BLaER1 treated with 17β-estradiol and CSF1 and Interleukin-3, amounts not matched to agents 10 nM and 100 nM (cell line): ENCODE data around the gene AOPEP.

ENCODE experiments used
- H3K27ac ChIP-seq, 11 experiments: shearing (Covaris generic); formaldehyde crosslinking; 2 replicates each; pipeline ENCODE4 v1.8.1; 2022
- H3K27me3 ChIP-seq, 11 experiments: shearing (Covaris generic); formaldehyde crosslinking; 2 replicates each; pipeline ENCODE4 v1.8.1; 2022
- H3K36me3 ChIP-seq, 11 experiments: shearing (Covaris generic); formaldehyde crosslinking; 2 replicates each; pipeline ENCODE4 v1.8.1; 2022
- H3K4me1 ChIP-seq, 10 experiments: shearing (Covaris generic); formaldehyde crosslinking; 2 replicates each; pipeline ENCODE4 v1.8.1; 2022
- H3K4me2 ChIP-seq, 11 experiments: shearing (Covaris generic); formaldehyde crosslinking; 2 replicates each; pipeline ENCODE4 v1.8.1; 2022
- H3K4me3 ChIP-seq, 10 experiments: shearing (Covaris generic); formaldehyde crosslinking; 2 replicates each; pipeline ENCODE4 v1.8.1; 2022
- H3K9ac ChIP-seq, 11 experiments: shearing (Covaris generic); formaldehyde crosslinking; 2 replicates each; pipeline ENCODE4 v1.8.1; 2022
- H3K9me3 ChIP-seq, 11 experiments: shearing (Covaris generic); formaldehyde crosslinking; replicated peaks in 1 of 11; 2 replicates each; pipeline ENCODE4 v1.8.1; 2022
- H4K20me1 ChIP-seq, 11 experiments: shearing (Covaris generic); formaldehyde crosslinking; 2 replicates each; pipeline ENCODE4 v1.8.1; 2022
- Cebpa-rat ChIP-seq, 11 experiments: shearing (Covaris generic); IDR thresholded peaks; 2 replicates each; pipeline ENCODE4 v1.8.1; 2022

AOPEP gene

DNA sequence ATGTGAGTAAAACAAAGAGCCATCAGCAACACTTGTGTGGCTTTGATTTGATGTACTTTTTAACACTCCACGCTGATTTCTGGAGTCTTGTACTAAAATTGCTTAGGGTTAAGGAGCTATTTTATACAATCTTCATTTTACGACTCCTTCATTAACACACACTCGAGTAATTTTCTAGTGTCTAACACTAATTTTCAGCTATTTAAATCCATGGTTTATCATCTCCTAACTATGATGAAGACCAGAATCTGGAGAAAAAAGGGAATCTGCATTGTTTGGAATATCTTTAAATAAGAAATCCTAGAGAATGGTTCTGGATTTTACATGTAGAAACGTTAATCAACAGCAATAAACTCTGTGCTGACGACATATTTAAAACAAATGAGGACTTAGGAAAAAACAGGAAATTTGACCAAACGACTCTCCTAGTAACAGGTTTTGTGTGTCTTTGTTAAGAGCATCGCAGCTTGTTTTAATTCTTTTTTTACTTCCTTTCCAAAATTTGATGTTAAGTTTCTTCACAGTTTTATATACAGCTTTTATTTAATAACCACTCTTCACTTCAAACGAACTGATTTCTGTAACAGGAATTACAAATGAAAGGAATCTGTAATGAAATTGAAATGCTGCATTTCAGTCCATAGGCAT is 138.5 kb downstream of the AOPEP start:
- TF ChIP-seq Cebpa-rat (IDR thresholded peaks at IDR 0.05) = no peak
- Histone ChIP-seq H3K27me3 (no peaks in the 10 kb centered on the region), H3K4me3 (no peak overlapping the region), H3K4me2 (peak overlapping the region in 10 of 11 experiments; percentile 1 to 57 (median 26); a peak in 15 of 22 replicates), H3K9ac (0 out of 22 replicates have a peak overlapping the region, but pooled peaks of 1 of the 11 experiments have one; percentile 0), H3K36me3 (no peaks in the 10 kb centered on the region), H3K9me3 (peaks cover 0 to 2% (median 0%) of the 10 kb centered on the region in 11 experiments; a peak in 2 of 22 replicates), H3K4me1 (peaks cover 60 to 80% (median 75%) of the 10 kb centered on the region in 10 experiments), H4K20me1 (peaks cover 0 to 8% (median 0%) of the 10 kb centered on the region in 11 experiments; a peak in 1 of 22 replicates), H3K27ac (peak overlapping the region in 9 of 11 experiments; percentile 3 to 95 (median 20); a peak in 13 of 22 replicates)

DNA sequence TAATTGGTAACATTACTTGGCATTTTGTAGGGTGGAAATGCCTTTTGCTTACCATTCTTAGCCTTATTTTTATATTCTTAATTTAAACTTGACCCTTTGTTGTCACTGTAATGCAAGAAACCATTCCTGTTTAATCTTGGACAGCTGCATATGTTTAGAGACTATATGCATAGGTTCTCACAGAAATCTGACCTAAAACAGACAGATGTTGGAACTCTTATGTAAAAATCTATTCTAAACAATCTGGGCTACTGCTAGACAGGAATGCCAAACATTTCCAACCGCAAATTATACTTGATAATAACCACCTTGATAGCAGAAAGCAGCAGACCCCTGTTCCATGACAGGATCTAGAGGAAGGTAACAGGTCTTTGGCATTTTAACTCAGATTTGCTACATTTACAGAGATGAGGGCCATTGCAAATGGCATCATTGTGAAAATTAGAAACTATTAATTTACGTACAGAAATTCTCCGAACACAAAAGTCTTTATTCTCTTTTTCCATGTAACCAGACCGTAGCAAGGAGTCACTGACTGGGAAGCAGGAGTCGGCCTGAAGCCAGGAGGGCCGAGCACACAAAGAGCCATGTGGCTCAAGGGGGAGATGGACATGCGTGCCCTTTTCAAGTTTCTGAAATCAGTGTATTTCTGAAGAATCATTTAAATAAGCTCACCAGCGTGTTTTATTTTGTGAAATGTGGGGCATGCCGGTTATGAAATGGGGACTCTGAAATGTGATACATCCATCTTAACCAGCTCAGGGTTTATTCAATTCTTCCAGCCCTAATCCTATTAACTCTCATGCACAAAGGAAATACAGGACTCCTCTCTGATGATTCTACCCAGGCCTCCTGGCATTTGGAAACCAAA is 139.3 kb downstream of the AOPEP start:
- peaks cover 0 to 4% (median 0%) of the 10 kb centered on the region in 11 experiments; a peak in 1 of 22 replicates for H3K36me3 ChIP-seq
- H3K4me2 ChIP-seq = peak overlapping the region in 10 of 11 experiments; percentile 1 to 57 (median 26); a peak in 14 of 22 replicates
- peaks cover 56 to 75% (median 71%) of the 10 kb centered on the region in 10 experiments for H3K4me1 ChIP-seq
- TF ChIP-seq Cebpa-rat (IDR thresholded peaks at IDR 0.05) = no peak
- H3K4me3 ChIP-seq = no peak overlapping the region
- no peaks in the 10 kb centered on the region for H3K27me3 ChIP-seq
- H3K9ac ChIP-seq = 0 out of 22 replicates have a peak overlapping the region, but pooled peaks of 1 of the 11 experiments have one; percentile 0
- peaks cover 0 to 10% (median 5%) of the 10 kb centered on the region in 11 experiments; a peak in 11 of 22 replicates for H3K9me3 ChIP-seq
- H4K20me1 ChIP-seq = peaks cover 0 to 8% (median 0%) of the 10 kb centered on the region in 11 experiments; a peak in 1 of 22 replicates
- H3K27ac ChIP-seq = peak overlapping the region in 7 of 11 experiments; percentile 3 to 95 (median 34); a peak in 9 of 22 replicates

DNA sequence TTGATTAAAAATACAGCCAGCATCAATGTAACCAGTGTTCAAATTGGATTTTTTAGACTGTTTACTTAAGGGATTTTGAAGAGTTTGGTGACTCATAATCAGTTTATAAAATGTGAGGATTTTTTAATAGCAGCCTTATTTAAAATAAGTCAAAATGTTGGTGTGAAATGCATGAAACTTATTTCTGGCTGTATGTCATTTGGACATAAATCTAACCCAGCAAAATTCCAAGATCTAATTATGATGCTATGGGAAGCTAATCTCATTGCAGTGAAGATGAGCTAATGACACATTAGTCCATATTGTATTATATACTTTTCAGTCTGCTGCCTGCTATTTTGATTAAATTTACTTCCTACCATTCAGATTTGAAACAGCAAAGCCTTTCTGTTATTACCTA is 140.3 kb downstream of the AOPEP start:
- Histone ChIP-seq H3K4me1 (peaks cover 51 to 73% (median 66%) of the 10 kb centered on the region in 10 experiments), H3K4me3 (no peak overlapping the region)

DNA sequence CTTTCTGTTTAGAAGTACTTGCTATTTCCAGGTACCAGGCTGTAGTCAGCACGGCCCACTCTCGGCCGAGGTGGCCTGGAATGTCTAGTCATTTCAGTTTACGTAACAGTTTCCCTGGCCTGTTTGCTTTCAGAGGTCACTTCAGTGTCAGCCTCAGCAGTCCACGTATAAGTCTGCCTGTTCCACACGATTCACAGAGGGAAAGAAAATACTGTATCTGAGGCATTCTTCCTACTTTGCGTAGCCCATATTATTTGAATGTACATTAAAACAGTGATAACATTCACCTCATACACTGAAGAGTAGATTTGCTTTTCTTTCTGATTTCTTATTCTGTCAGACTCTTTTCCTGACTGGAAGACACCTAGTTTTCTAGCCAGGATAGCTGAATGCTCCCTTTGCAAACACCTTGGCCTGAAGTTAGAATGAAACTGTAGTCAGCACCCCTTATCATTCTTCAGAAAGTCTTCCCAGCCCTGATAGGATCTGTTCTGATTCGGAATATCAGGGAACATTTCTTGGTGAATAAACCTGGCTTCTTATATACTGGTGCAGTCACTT is 140.9 kb downstream of the AOPEP start:
- Histone ChIP-seq H3K27ac (peak overlapping the region in 6 of 11 experiments; percentile 4 to 18 (median 14); a peak in 5 of 22 replicates), H3K9ac (0 out of 22 replicates have a peak overlapping the region, but pooled peaks of 1 of the 11 experiments have one; percentile 1), H3K4me3 (no peak overlapping the region), H3K4me2 (peak overlapping the region; percentile 14 to 62 (median 48); a peak in 20 of 22 replicates), H4K20me1 (0 out of 22 replicates have a peak, but pooled peaks cover 0 to 1% (median 0%) of the 10 kb centered on the region in 11 experiments), H3K4me1 (peaks cover 45 to 73% (median 61%) of the 10 kb centered on the region in 10 experiments), H3K9me3 (peaks cover 0 to 25% (median 18%) of the 10 kb centered on the region in 11 experiments; a peak in 15 of 22 replicates), H3K27me3 (no peaks in the 10 kb centered on the region), H3K36me3 (peaks cover 0 to 6% (median 0%) of the 10 kb centered on the region in 11 experiments; a peak in 3 of 22 replicates)
- no peak for TF ChIP-seq Cebpa-rat (IDR thresholded peaks at IDR 0.05)

More for the DNA sequence above, 140.3 kb downstream of the AOPEP start:
- Histone ChIP-seq H3K36me3 (peaks cover 0 to 5% (median 0%) of the 10 kb centered on the region in 11 experiments; a peak in 3 of 22 replicates), H3K27me3 (no peaks in the 10 kb centered on the region), H4K20me1 (0 out of 22 replicates have a peak, but pooled peaks cover 0 to 4% (median 0%) of the 10 kb centered on the region in 11 experiments), H3K4me2 (peak overlapping the region in 5 of 11 experiments; percentile 14 to 62 (median 49); a peak in 8 of 22 replicates), H3K9me3 (peaks cover 0 to 19% (median 15%) of the 10 kb centered on the region in 11 experiments; a peak in 15 of 22 replicates), H3K27ac (0 out of 22 replicates have a peak overlapping the region, but pooled peaks of 1 of the 11 experiments have one; percentile 8), H3K9ac (no peak overlapping the region)
- TF ChIP-seq Cebpa-rat (IDR thresholded peaks at IDR 0.05) = no peak

DNA sequence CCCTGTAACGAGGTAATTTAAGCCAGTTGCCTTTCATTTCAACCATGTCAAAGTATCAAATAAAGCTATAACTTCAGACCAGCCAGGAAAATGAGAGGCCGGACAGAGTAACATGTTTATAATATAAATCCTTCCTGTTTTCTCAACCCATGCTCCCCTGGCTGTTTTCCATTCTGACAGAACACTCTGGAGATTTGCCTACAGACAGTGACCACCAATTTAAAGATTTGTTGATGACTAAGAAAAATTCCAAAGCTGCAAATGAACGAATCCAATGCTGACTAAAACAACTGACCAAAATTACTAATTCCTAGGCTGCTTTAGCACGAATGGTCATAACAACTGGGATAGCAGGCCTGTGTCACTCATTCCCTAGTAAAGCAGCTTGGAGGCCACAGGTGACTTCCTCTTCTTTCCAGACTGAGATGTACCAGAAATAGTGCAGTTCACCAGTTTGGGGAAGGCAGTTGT is 141.4 kb downstream of the AOPEP start:
- Histone ChIP-seq H4K20me1 (no peaks in the 10 kb centered on the region), H3K27me3 (no peaks in the 10 kb centered on the region), H3K4me1 (peaks cover 40 to 73% (median 59%) of the 10 kb centered on the region in 10 experiments), H3K9me3 (peaks cover 0 to 25% (median 18%) of the 10 kb centered on the region in 11 experiments; a peak in 15 of 22 replicates), H3K9ac (0 out of 22 replicates have a peak overlapping the region, but pooled peaks of 1 of the 11 experiments have one; percentile 1), H3K36me3 (peaks cover 0 to 6% (median 0%) of the 10 kb centered on the region in 11 experiments; a peak in 3 of 22 replicates), H3K4me2 (peak overlapping the region; percentile 14 to 62 (median 48); a peak in 21 of 22 replicates), H3K4me3 (no peak overlapping the region), H3K27ac (peak overlapping the region in 3 of 11 experiments; percentile 8 to 18 (median 14); a peak in 2 of 22 replicates)
- no peak for TF ChIP-seq Cebpa-rat (IDR thresholded peaks at IDR 0.05)

DNA sequence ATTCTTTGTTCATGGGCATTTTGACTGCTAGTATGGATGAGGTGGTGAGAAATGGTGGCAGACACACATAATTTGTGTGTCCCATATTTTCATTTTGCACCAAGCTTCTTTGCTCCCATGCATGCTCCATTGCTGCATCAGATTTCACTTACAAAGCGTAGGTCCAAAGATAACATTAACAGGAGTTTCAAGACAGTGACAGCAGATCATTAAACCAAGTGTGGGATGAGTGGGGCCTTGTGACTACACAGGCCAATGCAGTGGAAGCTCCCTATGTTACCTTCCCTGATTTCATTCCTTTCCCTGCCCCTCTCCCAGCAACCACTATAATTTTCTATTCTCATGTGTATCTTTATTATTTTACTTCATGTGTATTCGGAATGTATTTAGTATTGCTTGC is 142.0 kb downstream of the AOPEP start:
- H3K27ac ChIP-seq = no peak overlapping the region
- H3K9me3 ChIP-seq = peaks cover 0 to 25% (median 18%) of the 10 kb centered on the region in 11 experiments; a peak in 15 of 22 replicates
- H3K27me3 ChIP-seq = no peaks in the 10 kb centered on the region
- H3K9ac ChIP-seq = no peak overlapping the region
- H4K20me1 ChIP-seq = no peaks in the 10 kb centered on the region
- peaks cover 36 to 73% (median 56%) of the 10 kb centered on the region in 10 experiments for H3K4me1 ChIP-seq
- peak overlapping the region; percentile 14 to 62 (median 48); a peak in 16 of 22 replicates for H3K4me2 ChIP-seq
- TF ChIP-seq Cebpa-rat (IDR thresholded peaks at IDR 0.05) = no peak
- H3K4me3 ChIP-seq = no peak overlapping the region
- peaks cover 0 to 6% (median 0%) of the 10 kb centered on the region in 11 experiments; a peak in 3 of 22 replicates for H3K36me3 ChIP-seq

DNA sequence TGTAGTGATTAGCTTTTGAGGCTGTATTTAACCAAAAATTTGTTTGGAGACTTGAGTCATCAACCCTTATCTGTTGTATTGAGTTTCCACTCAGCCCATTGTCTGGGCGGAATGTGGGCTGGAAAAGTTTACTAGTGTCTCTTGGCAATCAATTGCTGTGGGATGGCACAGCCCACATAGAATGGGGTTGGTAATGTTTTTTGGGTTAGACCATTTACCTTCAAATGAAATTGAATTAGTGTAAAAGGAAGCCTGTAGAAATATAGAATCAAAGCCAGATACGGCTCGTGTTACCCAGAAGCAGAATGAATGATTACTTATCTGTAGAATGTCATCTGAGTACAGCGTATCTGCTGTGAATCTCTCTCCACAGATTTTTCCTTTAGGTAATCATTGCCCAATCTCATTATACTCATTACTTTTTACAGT is 142.9 kb downstream of the AOPEP start:
- Histone ChIP-seq H3K4me2 (no peak overlapping the region), H4K20me1 (no peaks in the 10 kb centered on the region), H3K27me3 (no peaks in the 10 kb centered on the region), H3K4me1 (peaks cover 32 to 71% (median 54%) of the 10 kb centered on the region in 10 experiments), H3K36me3 (peaks cover 0 to 6% (median 0%) of the 10 kb centered on the region in 11 experiments; a peak in 3 of 22 replicates), H3K9ac (no peak overlapping the region), H3K9me3 (peaks cover 0 to 25% (median 18%) of the 10 kb centered on the region in 11 experiments; a peak in 15 of 22 replicates), H3K4me3 (no peak overlapping the region), H3K27ac (no peak overlapping the region)
- TF ChIP-seq Cebpa-rat (IDR thresholded peaks at IDR 0.05) = no peak
